ENCODE measurements around the gene SAMD4A.
"Not testable (repeated sequence)": the region's sequence is repeated elsewhere in the genome, so short reads cannot be mapped to it uniquely, and the experiment has no call there.

The SAMD4A gene

GRCh38 chr14:54597795-54598443 lies 31.0 kb downstream of the SAMD4A start:
- DNase-seq: no peak

DNA sequence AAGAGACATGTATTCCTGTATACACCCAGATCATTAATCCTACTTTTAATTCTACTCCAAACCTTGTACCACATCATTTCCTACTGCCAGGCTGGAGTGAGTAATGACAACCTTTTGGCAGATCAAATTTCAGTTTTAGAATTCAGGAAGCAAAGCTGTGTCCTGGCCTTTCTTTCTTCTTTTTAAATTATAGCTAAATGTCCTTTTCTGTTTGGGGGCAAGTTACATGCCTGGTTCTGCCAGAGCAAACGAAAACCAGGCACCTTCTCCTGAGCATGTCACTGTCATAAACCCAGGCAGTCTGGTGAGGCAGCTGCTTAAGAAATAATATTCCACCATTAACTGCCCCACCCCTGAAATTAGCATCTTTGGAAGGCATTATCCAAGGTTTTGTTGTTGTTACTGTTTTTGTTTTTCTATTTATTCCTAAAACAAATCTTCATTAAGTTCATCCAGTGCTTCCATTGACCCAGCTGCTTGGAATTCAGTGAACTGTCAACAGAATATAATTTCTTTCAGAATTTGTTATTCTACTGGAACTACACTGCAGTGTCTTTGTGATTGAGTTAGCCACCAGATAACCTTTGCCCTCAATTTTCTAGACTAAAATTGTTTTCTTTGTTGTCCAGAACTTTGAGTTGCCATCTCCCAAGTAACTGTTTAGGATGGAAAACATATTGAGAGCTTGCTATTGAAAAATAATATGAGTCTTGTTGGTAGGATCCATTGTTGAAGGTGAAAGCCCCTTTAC lies 33.2 kb downstream of the SAMD4A start:
- peak; percentile 0 to 30 for DNase-seq

- DNase-seq: no peak
Observed at GRCh38 chr14:54600717-54601109, 33.8 kb downstream of the SAMD4A start.

DNA sequence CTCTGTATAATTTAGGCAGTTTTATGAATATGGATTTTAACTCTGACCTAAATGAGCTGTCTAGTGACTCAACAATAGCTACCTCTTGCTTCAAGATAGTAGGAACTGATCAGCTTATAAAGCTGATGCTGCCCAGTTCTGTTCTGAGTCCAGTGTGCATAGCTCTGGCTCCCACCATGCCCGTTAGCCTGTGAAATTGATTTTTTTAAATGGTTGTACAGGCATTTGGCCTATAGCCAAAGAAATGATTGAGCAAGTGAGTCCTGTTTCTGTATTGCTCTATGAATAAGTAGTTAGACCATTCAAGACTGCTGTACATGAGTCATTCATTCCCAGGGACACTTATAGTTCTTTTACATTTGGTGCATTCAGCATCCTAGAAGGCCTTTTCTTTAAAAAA lies 36.4 kb downstream of the SAMD4A start:
- no peak for DNase-seq

DNA sequence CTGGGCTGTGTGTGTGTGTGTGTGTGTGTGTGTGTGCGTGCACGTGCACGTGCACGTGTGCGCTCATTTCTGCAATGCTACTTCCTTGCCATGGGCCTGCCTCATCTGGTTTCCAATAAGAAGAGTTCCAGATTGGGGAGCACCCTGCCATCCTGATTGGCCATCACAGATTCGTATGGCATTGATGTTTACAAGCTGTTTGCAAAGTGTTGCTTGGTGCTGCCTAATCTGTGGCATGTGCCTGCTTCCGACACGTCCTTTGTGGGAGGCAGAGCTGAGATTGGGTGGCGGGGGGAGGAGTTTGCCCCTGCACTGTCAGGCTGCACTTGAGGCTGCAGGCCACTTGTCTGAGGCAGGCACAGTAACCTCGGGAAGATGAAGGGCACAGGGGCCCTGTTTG lies 39.2 kb downstream of the SAMD4A start:
- no peak for DNase-seq

- no peak for DNase-seq
Observed at GRCh38 chr14:54606631-54607133, 39.8 kb downstream of the SAMD4A start.

DNA sequence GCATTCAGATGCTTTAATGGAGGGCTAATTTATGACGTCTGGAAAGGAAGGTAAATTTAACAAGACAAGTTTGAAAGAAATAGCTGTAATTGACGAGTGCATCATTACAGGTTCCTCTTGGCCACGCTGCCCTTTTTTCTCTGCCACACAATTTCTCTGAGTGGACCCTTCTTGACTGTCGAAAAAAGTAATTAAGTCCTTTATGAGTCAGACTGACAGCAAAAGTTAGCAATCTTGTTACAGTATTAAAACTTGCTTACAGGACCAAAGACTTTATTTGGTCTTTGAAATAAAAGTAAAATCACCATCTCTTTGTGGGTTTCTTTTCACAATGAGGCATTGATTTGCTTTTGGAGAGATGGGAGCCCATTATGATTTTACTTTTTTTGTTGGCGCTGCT lies 42.6 kb downstream of the SAMD4A start:
- DNase-seq: no peak

DNA sequence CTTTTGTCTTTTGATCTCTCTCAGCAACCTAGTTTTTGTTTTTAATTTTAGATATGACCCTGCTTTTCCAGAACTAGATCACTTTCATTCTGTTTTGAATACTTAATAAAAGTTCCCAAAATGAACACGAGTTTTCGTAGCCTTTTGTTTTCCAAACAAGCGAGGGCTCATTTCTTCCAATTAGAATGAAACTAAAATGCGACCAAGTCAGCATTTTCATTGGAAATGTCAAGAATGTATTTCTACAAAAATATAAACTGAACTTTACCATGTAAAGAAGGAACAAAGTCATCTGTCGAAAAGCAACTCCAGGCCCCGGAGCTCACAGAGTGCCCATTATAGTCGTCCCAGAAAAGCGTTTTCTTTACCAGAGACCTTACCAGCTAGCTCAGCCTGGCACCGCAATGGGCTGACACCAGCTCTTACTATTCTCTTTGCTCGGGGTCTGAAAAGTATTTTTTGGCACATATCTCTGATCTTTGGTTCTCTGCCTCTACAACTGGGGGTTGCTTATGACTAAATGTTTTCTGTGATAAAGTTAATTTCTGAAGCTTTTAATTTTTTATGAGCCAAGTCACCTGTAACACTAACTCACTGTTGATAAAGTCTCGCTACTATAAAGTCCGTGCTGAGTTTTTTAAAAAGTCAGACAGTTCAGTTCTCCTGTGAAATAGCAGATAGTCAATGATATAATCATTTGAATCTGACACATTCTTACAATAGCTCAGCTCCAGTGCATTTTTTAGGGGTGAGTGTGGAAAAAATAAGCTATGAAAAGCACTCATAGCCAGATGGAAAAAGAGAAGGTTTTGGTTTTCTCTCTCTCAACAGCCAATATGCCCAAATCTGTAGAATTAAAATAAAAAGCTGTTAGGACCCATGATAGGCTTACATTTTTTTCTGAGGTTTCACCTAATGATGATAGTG lies 43.4 kb downstream of the SAMD4A start:
- no peak for DNase-seq

DNA sequence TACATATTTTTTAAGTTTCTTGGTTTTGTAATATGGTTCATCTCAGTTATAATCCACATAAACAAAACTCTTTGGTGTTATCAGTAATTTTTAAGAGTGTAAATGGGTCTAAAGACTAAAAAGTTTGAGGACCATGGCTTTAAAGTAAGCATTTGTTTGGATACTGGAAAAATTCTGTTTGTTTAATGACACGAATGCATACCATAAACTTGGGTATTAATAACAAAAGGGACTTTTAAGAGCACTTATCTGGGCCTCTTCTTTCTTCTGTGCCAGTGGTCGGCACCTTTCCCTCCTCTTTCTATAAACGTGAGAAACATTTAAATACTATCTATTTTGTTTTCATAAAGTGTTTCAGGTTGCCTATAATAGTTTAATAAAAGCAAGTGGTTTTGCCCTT lies 47.4 kb downstream of the SAMD4A start:
- DNase-seq: no peak

GRCh38 chr14:54617467-54617866 lies 50.5 kb downstream of the SAMD4A start:
- DNase-seq: no peak

DNA sequence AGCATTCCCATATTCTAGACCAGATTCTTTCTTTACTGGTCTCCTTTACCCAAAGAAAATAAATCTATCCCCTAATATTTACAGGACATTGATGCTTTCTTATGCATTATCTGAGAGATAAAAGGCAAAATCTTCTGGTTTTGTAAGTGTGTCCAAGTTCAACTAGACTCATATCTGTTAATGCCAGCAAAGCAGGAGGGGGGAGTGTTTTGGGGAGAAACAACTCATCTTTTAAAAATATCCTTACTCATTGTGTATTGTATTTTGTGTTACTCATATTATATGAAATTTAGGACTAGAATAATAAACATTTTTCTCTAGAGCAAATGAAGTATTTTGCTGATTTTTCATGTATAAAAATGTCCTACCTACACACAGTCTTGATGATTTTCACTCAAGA lies 54.8 kb downstream of the SAMD4A start:
- no peak for DNase-seq

DNA sequence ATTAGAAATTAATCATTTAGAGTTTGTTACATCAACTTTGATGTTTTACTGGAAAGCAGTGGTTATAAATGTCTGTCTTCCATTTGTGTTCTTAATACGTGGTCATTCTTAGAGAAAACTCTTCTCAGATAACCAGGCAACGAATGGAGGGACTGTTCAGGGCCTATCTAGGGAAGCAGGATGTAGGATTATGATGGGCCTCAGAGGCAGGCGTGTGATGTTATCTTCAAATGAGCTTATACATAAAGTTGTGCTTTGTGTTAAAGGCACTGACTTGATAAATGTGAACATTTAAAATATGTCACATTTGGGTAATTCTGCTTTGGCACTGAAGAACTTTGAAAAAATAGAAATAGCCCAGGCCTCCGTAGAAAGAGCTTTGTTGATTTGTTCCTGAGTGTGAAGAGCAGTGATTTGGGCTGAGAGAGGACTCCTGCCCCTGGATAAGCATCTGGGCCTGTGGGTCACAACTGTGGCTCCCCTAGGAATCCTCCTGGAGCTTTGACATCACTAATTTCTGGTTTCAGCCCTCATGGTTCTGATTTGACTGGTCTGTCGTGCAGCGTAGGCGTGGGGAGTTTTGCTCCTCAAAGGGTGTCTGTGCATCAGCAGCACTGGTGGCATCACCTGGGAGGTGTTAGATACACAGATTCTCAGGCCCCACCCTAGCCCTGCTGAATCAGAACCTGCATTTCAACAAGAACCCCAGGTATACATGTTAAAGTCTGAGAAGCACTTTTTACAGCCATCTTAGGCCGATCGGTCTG lies 55.4 kb downstream of the SAMD4A start:
- no peak for DNase-seq

GRCh38 chr14:54623279-54624004 lies 56.5 kb downstream of the SAMD4A start:
- DNase-seq: no peak

GRCh38 chr14:54624005-54624358 lies 57.1 kb downstream of the SAMD4A start:
- DNase-seq: not testable (repeated sequence)

GRCh38 chr14:54625112-54625511 lies 58.2 kb downstream of the SAMD4A start:
- DNase-seq: no peak

DNA sequence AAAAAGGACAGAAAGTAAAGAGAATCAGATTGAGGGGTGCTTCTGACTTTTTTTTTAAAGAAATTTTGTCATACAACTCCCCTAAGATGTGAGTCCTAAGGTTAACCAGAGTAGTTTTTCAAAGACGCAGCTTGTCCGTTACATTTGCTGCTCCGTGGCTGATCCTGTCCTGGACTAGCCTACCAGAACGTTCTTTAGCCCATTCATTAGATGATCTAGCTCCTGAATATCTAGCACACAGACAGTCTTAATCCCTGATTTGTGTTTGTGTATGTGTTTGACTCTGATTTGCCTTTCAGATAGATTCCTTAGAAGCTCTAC lies 60.3 kb downstream of the SAMD4A start:
- no peak for DNase-seq

GRCh38 chr14:54627540-54628363 lies 60.8 kb downstream of the SAMD4A start:
- DNase-seq: no peak

DNA sequence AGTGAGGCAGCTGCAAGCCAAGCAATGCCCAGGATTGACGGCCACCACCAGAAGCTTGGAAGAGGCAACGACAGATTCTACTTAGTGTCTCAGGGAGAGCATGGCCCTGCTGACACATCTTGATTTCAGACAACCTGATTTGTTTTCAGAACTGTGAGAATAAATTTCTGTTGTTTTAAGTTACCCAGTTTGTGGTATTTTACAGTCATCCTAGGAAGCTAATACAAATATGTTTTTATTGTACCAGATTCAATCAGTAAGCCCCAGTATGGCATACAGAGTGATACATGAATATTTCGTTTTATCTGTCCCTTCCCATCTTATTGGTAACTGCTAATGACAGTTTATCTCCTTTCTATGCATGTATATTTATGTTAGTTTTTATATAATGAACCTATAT lies 62.3 kb downstream of the SAMD4A start:
- no peak for DNase-seq

- DNase-seq: no peak
Observed at GRCh38 chr14:54629635-54630360, 62.9 kb downstream of the SAMD4A start.

DNA sequence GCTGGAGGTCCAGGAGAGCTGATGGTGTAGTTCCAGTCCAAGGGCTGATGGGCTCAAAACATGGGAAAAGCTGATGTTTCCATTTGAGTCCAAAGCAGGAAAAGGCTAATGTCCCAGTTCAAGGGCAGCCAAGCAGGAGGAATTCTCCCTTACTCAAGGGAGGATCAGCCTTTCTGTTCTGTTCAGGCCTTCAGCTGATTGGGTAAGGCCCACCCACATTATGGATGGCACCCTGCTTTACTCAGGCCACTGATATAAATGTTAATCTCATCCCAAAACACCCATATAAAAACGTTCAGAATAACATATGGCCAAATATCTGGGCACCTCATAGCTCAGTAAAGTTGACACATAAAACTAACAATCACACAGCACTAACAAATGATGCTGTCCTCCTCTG lies 64.1 kb downstream of the SAMD4A start:
- DNase-seq: no peak

DNA sequence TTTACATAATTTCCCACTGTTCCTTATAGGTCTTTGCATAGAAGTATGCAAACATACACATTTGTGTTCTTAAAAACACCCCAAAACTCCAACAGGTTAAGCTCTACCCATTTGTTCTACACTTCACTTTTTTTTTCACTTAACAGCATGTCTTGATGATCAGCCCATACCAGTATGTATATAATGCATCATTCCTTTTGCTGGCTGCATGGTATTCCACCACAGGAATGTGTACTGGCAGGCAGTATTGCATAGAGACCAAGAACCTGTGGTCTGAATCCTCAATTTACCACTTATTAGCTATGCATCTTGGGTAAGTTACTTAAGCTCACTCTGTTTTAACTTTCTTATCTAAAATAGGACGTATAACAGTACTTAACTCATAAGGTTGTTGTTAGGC lies 65.5 kb downstream of the SAMD4A start:
- DNase-seq: no peak

Measured in NCI-H2081 (cell line).